ENCODE results near the gene VSIR.

DNA sequence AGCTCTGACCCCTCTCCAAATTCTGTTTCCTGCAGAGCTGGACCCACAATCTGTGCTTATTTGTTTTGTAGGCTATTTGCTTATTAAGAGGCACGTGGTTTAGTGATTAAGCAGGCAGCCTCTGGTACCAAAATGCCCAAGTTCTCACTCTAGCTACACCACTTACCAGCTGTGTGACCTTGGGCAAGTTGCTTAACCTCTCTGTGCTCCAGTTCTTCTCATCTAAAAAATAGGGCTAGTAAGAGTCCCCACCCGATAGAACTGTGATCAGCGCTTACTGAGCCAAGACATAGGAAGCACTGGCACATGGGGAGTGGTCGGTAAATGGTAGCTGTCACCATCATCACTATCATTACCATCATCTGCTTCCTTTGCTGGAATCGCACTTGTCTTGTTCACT is 74.6 kb downstream of the VSIR start:
- TF ChIP-seq, protein P1, sequence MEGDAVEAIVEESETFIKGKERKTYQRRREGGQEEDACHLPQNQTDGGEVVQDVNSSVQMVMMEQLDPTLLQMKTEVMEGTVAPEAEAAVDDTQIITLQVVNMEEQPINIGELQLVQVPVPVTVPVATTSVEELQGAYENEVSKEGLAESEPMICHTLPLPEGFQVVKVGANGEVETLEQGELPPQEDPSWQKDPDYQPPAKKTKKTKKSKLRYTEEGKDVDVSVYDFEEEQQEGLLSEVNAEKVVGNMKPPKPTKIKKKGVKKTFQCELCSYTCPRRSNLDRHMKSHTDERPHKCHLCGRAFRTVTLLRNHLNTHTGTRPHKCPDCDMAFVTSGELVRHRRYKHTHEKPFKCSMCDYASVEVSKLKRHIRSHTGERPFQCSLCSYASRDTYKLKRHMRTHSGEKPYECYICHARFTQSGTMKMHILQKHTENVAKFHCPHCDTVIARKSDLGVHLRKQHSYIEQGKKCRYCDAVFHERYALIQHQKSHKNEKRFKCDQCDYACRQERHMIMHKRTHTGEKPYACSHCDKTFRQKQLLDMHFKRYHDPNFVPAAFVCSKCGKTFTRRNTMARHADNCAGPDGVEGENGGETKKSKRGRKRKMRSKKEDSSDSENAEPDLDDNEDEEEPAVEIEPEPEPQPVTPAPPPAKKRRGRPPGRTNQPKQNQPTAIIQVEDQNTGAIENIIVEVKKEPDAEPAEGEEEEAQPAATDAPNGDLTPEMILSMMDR (IDR thresholded peaks at IDR 0.05; ENCODE audit: low read depth, low read length): no peak
- TF ChIP-seq EZH2phosphoT487 (IDR thresholded peaks at IDR 0.05; ENCODE audit: low read depth): no peak
